22Rv1 (cell line): ENCODE data around the gene HMBS.
A peak's percentile ranks its signal among the peaks of the same experiment; 100 is the strongest.

ENCODE experiments used
- H3K27ac ChIP-seq: fragments of 450-650 bp; 2 replicates; pipeline ENCODE4 v1.5.1; 2017
- CTCF ChIP-seq: fragments of 450-650 bp; IDR thresholded peaks from 2 replicates; pipeline ENCODE4 v1.5.1; 2017; ENCODE audit warnings: mild to moderate bottlenecking
- ZFX ChIP-seq: fragments of 450-650 bp; IDR thresholded peaks from 2 replicates; pipeline ENCODE4 v1.6.1; 2017; ENCODE audit warnings: antibody characterized with exemption, borderline replicate concordance

Gene HMBS

GRCh38 chr11:119099711-119100110 is 15.0 kb downstream of the HMBS start:
- TF ChIP-seq CTCF (no peak), ZFX (no peak)

GRCh38 chr11:119100246-119100970 is 15.7 kb downstream of the HMBS start:
- TF ChIP-seq CTCF (peak; percentile 82), ZFX (no peak)
- H3K27ac ChIP-seq, result peak overlapping the region; percentile 98

More at GRCh38 chr11:119099711-119100110, 15.0 kb downstream of the HMBS start:
- H3K27ac ChIP-seq, result peak overlapping the region; percentile 98; the same call in 1 of the 2 replicates

- H3K27ac ChIP-seq, result peak overlapping the region; percentile 98
- TF ChIP-seq CTCF, result no peak
- TF ChIP-seq ZFX, result no peak
Measured at GRCh38 chr11:119100994-119101758, 16.5 kb downstream of the HMBS start.

GRCh38 chr11:119101759-119102423 is 17.2 kb downstream of the HMBS start, which contains the start of gene DPAGT1:
DPAGT1 (minus strand) TSS chr11:119101853; CDS start chr11:119101655, 198 bp downstream.
- TF ChIP-seq ZFX, result no peak
- TF ChIP-seq CTCF, result no peak
- H3K27ac ChIP-seq, result peak within 1 kb of the TSS; percentile 98

GRCh38 chr11:119103161-119103664 is 18.5 kb downstream of the HMBS start:
- peak overlapping the region; percentile 98 for H3K27ac ChIP-seq

- TF ChIP-seq CTCF (no peak), ZFX (no peak)
- H3K27ac ChIP-seq, result peak overlapping the region; percentile 98; the same call in 1 of the 2 replicates
Measured at GRCh38 chr11:119103793-119104192, 19.1 kb downstream of the HMBS start.
